COLO668 (cell line): ENCODE measurements around the gene CROCC2.
A peak's percentile ranks its signal among the peaks of the same experiment; 100 is the strongest.

Experiments used
- DNase-seq: peaks from one replicate; lab custom pipeline; 2025; ENCODE audit not compliant: unreplicated experiment; lab: John Stamatoyannopoulos, UW

The CROCC2 gene

DNA sequence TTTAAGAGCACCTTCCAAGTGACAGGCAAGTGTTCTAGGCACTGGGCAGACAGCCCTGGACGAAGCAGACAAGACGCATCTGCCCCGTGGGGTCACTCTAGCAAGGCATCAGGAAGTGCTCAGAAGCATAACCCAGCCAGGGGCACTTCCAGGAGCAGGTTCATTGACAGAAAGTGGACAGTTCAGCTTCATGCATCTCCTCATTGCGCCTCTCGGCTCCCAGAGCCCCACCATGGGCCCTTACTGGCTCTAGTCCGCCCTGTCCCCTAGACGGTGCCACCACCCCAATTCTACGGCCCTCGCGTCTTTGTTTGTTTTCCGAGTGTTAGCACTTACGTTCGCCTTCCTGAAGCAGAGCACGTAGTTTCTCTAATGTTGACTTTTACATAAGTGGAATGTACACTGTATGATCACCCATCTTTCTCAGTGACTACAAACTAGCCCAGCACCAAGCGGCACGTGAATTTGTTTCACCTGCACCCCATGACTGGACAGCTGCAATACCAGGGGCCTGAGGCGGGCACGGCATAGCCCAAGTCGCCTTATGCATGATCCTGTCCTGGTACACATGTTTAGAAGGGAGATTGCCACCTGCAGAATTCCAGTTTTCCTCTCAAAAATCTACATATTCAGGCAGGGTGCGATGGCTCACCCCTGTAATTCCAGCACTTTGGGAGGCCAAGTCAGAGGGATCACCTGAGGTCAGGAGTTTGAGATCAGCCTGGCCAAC lies 125.5 kb downstream of the CROCC2 start:
- peak; percentile 29 for DNase-seq

DNA sequence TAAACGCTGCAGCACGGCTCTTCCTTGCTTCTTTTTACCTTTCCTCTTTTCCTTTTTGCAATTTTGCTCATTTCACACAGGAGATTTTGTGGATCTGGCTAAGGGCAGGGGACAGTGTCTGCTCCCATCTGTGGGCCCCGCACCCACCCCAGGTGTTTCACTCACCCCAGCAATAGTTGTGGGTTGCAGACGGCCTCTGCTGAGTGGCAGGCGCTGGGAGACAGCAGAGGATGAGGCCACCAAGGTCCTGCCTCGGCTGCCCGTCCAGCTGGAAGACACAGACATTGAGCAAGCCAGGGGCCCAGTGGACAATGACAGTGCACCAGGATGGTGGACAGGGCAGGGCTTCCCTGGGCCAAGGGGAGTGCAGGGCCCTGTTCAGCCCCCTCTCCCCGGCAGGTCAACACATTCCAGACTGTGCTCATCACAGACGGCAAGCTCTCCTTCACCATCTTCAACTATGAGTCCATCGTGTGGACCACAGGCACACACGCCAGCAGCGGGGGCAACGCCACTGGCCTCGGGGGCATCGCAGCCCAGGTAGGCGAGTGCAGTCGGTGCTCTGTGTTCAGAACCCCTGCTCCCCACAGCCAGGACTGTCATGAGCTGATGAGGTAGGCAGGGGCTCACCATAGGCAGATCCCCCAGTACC lies 127.3 kb downstream of the CROCC2 start:
- DNase-seq: no peak

DNA sequence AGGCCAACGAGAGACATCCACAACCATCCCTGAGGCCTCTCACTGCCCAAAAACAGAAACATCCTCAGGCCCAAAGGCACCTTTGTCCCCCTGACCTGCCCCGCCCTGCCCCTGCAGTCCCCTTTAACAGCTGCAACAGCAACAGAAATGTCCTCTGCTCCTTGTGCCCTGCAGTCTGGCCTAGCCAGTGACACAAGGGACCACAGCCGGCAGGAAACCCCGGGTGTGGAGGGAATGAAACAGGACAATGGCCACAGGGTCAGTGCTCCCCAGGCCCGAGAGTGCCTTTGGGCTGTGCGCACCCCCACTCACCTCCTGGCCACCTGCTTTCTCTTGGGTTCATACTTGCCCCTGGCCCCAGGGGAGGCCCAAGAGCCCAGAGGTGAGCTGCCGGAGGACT lies 127.9 kb downstream of the CROCC2 start:
- DNase-seq: no peak

GRCh38 chr2:241034490-241035141 lies 128.5 kb downstream of the CROCC2 start:
- DNase-seq: no peak

GRCh38 chr2:241035142-241035817 lies 129.1 kb downstream of the CROCC2 start:
- no peak for DNase-seq

DNA sequence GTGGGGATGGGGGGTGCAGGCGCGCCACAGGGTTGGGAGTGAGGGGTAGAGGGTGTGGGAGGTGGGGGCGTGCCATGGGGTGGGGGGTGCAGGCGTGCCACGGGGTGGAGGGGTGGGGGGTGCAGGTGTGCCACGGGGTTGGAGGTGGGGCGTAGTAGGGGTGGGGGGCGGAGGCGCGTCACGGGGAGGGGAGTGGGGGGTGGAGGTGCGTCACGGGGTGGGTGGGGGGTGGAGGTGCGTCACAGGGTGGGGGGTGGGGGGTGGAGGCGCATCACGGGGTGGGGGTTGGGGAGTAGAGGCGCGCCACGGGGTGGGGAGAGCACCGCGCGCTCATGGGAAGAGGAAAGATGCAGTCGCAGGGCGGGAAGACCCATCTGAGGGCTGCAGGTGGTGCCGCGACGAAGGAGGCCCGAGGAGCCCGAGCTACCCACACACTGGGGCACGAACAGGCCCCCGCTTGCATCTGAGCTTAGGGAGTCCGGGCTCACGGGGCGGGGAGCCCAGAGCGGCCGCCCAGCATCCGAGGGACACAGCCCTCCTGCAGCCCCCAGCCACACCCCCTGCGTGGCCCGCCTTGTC lies 129.8 kb downstream of the CROCC2 start:
- no peak for DNase-seq

- DNase-seq: no peak
Observed at GRCh38 chr2:241036397-241036963, 130.3 kb downstream of the CROCC2 start.

- DNase-seq: no peak
Observed at GRCh38 chr2:241036964-241037421, 130.9 kb downstream of the CROCC2 start.

GRCh38 chr2:241037498-241037897 lies 131.4 kb downstream of the CROCC2 start:
- DNase-seq: no peak

DNA sequence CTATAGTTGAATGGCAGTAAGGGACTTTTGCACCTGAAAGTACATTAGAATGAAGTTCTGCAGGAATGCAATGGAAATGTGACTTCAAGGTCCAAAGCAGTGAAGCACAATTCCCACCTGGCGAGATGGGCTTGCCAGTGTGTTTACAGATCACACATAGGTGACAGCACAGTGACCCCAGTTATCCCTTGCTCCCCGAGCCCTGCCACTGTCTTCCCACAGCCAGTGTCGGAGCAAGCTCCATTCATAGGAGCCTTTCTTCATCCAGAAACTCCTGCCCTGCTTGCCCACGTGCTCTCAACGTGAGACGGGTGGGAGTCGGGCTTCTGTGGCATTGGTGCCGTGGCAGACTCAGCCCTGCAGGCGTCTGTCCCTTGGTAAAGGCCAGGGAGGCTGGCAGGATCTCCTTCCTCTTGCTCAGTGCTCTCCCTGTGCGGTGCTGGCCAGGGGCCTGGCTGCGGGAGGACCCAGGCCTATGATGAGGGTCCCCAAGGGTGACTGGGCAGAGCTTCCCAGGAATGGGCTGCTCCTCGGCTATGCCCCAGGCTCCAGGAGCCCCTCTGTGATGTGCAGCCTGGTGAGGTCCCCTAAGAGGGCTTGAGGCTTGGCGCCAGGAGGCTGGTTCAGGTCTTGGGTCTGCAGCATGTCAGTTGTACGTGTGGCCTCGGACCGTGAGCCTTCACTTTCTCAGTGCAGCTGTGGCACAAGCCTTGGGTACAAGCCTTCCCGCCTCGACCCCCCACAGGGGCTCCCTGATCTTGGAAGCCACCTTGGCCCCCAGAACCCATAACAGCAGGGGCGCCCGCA lies 132.4 kb downstream of the CROCC2 start:
- DNase-seq: no peak

DNA sequence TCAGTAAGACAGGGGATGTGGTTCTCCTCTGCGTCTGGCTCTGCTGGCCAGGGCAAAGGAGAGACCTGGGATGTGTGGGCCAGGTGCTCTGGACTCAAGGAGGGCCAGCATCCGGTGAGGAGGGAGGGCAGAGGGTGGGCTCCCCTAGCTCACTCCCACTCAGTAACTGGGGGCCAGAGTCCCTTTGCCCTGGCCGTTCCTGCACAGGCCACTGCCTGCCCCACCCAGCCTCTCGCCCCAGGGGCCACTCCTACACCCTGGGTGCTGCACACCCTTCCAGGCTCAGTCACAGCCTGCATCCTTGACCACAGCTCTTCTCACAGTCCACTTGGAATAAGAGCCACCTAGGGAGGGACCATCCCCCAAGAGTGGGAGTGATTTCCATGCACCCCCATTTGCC lies 133.3 kb downstream of the CROCC2 start:
- DNase-seq: no peak

DNA sequence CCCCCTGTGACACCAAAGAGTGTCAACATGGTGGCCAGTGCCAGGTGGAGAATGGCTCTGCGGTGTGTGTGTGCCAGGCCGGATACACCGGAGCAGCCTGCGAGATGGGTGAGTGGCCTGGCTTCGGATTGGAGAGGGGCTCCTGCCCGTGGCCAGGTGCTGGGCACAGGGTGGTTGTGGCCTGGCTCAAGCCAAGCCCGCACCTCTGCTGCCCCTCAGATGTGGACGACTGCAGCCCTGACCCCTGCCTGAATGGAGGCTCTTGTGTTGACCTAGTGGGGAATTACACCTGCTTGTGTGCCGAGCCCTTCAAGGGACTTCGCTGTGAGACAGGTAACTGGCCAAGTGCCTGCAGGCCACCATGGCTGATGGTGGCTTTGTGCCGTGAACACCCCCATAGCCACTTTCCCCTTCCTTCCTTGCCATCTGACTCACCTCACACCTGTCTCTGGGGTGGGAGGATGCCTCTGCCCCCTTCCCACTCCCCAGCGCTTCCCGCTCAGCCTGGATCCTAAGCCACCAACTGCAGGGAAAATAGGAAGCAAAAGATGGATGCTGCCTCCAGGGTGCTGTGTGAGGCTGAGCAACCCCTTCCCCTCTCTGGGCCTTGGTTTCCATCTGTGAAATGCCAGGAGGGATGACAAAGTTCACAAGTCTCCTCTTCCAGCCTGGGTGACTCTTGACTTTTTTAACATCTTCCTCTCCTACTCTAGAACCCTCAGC lies 134.1 kb downstream of the CROCC2 start:
- DNase-seq: no peak

DNA sequence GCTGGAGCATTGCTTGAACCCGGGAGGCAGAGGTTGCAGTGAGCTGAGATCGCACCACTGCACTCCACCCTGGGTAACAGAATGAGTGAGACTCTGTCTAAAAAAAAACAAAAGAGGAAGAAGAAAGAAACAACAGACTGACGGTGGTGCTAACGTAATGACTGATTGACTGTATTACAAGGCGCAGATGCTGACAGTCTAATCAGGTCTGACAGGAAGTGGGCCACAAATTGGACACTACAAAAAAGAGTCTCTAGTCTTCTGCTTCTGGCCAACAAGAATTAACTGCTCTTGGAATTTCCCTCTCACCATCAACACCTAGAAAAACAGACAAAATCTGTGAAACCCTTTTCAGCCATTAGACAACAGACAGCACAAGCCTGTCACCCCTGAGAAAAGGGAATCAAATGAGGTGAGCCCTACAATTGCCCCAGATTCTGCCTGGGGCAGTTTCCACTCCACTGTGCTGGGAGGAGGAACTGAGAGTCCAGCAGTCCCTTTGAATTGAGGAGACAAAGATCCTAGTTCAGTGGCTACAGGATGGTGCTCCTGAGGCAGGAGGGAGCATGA lies 135.5 kb downstream of the CROCC2 start:
- DNase-seq: no peak
